ENCODE results near the gene UGT2A2.

Gene UGT2A2

GRCh38 chr4:69568787-69569186, 70.7 kb downstream of the UGT2A2 start:
- no peak for DNase-seq

GRCh38 chr4:69563424-69563823, 76.0 kb downstream of the UGT2A2 start:
- DNase-seq: no peak

- DNase-seq: no peak
Measured at GRCh38 chr4:69549651-69550050, 89.8 kb downstream of the UGT2A2 start.

GRCh38 chr4:69546134-69546765, 93.2 kb downstream of the UGT2A2 start:
- no peak for DNase-seq
